ENCODE measurements around the gene TCL1A.
"Not testable (repeated sequence)": the region's sequence is repeated elsewhere in the genome, so short reads cannot be mapped to it uniquely, and the experiment has no call there.

TCL1A gene

DNA sequence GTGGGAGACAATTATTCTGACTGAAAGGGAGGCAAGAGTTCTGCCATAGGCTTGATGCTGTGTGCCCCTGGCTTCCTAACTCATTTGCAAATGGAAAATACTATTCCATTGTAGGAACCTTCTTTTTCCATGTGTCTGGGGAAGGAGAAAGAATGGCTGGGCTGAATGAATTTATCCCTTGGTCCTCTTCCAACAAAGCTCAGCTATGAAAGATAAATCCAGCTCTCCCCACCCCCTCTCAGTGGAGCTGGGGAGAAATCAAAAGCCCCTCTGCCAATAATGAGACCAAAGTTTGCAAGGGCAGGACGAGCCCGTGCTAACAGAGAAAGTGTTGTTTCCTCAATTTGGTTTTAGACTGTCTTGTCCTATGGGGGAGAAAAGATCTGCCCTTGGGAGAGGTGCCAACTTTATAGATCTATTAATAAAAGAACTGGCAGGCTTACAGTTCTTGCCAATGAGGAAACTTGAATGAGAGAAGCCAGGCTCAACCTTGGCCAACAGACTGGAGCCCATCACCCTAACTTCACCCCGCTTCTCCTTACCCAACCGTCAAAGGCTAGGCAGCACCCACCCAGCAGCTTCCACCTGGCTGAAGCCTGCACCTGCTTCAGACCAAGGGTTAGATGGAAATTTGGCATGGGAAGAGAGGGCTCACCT is 36.6 kb downstream of the TCL1A start:
- no peak for DNase-seq (ENCODE audit: low read depth in 4 of 4, low spot score in 1 of 4)

DNA sequence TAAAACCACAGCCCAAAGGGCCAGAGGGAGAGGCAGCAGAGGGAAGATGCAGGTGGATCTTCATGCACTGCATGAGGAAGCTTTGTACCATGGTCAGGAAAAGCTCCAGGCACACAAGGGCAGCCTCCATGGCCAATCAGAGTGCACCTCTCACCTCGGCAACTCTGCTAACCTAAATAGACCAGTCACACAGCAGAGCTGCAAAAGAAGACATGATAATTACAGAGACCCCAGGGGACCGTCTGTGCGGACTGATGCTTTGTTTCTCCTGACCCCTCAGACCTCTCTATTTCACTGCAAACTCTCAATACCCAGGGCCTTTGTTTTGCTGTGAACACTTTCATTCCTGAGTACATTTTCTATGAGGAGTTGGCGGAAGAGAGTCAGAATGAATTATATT is 38.4 kb downstream of the TCL1A start:
- no peak for DNase-seq (ENCODE audit: low read depth in 4 of 4, low spot score in 1 of 4)

DNA sequence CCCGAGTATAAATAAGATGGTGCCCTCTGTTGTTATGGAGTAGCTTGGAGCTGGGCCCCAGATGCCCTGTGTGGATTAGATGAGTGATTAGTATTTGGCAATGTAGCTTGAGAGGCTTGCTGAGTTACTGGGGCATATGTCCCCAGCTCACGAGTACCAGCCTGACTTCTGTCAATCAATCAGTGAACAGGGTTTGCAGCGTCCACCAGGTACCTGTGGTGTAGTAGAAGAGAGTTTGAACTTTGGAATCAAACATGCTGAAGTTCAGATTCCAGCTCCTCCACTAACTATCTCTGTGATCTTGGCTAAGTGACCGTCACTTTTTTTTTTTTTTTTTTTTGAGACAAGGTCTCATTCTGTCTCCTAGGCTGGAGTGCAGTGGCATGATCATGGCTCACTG is 39.3 kb downstream of the TCL1A start:
- DNase-seq (ENCODE audit: low read depth in 4 of 4, low spot score in 1 of 4) = no peak

DNA sequence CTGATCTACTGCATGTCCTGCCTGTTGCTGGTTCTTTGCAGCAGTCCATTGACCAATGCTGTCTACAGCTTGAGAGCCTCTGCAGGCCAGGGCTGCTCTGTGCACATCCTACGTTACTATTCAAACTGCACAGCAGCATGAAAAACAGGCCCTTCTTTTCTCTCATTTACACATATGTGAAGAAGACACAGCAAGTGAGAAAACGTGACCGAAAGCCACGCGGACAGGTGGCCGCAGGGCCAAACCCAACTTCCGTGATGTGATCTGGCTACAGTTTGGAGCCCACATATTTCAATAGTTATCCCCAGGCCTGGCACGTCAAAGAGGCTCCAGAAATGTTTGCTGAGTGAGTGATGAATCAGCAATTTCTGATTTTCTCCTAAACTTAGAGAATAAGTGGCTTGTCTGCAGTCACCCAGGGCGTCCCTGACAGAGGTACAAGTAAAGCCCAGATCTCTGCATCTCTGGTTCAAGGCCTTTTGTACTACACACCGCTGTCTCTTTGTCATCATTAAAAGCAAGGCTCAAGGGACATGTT is 45.6 kb downstream of the TCL1A start:
- DNase-seq (ENCODE audit: low read depth in 4 of 4, low spot score in 1 of 4) = no peak

DNA sequence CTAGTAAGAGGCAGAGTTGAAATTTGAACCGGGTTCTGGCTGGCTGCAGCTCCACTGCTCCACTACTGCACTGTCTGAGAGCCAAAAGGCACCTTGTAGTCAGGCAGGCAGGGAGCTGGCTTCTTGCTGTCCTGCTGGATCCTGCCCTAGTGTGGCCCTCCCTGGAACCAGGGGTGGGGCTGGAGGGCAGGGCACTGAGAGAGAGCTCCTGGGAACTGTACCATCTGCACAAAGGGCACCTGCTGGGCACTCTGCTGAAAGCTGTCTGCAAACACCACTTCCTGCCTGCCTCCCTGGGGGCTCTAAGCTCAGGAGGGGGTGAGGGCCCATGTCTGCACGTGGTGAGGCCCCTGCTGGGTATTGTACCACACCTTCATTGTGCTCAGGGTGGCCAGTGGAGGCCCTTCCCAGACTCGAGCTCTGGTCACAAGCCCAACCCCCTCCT is 46.7 kb downstream of the TCL1A start:
- no peak for DNase-seq (ENCODE audit: low read depth in 4 of 4, low spot score in 1 of 4)

DNA sequence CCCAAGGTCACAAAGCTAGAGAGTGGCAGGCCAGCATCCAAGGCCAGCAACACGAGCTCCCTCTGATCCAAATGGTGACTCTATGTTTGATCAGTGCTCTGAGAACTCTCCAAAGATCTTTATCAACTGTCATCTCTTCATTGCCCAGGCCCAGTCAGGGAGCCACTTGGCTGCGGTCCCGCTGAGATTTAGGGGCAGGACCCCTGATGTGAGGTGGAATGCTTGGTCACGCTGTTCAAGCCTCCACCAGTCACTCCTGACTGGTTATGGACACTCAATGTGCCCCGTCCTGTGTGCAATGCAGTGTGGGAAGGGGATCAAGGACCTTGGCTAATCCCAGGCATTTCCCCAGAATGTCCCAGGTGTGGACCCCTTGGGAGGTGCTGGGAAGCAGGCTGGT is 47.5 kb downstream of the TCL1A start:
- DNase-seq (ENCODE audit: low read depth in 4 of 4, low spot score in 1 of 4) = no peak

DNA sequence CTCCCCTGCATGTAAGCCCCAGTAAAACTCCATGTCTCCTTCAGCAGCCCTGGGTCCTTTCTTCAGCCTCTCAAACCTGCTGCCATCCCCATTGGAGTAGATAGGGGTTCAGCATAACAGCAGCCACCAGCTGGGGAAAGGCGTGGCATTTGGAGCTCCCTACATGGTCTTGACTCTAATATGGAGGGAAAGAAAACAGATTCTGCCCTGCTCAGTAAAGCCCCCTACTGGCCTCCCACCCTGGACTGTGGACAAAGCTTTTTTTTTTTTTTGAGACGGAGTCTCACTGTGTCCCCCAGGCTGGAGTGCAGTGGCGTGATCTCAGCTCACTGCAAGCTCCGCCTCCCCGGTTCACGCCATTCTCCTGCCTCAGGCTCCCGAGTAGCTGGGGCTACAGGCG is 48.4 kb downstream of the TCL1A start:
- DNase-seq (ENCODE audit: low read depth in 4 of 4, low spot score in 1 of 4) = not testable (repeated sequence)

DNA sequence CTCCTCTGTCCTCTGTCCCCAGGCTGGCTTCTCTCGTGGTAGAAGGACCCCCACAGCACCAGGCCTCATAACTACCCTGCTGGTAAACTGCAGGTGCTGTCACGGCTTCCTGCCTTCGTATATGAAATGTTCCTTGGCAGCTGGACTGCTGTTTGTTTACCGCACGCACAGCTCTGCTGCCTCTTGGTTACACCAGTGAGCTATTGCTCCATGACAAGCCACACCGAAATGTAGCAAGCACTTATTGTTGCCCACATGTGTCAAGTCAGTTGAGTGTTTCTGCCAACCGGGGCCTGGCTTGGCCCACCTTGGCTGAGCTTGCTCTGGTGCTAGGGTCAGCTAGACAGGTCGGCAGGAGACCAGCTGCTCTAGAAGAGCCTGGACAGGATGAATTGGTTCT is 49.4 kb downstream of the TCL1A start:
- DNase-seq (ENCODE audit: low read depth in 4 of 4, low spot score in 1 of 4) = no peak

DNA sequence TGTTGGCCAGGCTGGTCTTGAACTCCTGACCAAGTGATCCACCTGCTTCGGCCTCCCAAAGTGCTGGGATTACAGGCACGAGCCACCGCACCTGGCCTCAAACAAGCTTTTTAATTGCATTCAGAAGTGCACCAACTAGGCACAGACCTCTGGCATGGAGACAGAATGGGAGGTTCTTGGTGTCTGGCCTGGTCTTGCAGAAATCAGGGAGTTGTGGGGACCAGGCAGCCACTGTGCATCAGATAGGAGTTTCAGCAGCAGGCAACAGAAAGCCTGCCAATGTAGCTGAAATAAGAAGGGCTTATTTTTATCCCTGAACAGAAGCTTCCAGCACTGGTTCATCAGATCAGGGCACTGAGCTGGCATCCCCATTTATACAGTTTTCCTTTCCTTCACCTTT is 49.9 kb downstream of the TCL1A start:
- DNase-seq (ENCODE audit: low read depth in 4 of 4, low spot score in 1 of 4) = no peak

DNA sequence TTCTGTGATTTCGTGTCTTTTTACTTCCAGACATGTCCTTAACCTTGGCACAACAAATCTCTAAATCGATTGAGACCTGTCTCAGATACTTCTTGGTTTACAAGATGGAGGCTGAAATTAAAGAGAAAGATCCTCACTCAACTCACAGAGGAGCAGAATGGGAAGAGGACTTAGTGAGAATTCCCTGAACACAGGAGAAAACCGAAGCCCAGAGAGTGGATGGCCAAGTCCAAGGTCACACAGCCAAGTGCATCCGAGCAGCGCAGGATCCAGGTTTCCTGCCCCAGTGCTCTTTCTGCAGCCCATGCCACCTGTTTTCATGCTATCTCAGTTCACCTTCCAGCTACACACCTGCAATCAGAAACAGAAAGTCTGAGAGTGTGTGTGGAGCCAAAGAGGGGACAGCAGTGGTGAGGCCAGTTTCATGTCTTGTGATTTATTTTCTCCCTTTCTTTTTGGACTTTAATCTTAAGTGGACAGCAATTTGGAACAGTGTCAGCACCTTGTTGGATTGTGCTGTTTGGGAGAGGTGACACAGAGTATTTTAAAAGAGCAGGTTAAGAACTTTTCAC is 50.6 kb downstream of the TCL1A start:
- DNase-seq (ENCODE audit: low read depth in 4 of 4, low spot score in 1 of 4) = no peak

DNA sequence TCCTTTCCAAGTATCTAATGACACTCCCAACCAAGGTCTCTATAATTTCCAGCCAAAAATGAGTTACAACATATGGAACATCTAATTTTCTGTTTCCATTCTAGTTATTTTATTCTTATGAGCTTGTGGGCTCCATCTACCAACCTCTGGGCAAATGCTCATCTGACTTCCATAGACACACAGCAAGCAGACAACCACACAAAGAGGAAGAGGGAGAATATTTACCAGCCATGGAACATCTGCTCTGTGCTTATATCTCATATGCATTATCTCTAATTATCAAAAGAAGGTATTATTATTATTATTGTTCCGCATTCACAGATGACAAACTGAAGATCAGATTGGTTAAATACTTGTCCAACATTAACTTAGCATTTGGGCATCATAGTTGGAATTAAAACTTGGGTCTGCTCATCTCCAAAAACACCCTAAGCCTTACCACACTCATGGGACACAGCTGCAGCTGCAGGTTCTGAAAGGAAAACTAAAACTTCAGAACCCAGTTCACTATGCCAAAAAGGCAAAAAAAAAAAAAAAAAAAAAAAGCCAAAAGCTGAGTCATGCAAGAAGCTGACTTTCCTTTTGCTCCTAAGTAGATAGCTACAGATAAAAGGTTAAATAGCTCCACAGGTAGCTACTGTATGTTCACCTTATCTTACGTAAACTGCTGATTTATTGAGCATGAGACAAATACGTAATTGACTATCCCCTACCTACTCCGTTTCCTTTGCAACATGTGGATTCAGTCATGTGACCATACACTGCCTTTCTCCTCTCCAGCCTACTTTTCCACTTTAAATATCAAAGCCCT is 51.3 kb downstream of the TCL1A start:
- DNase-seq (ENCODE audit: low read depth in 4 of 4, low spot score in 1 of 4) = no peak

DNA sequence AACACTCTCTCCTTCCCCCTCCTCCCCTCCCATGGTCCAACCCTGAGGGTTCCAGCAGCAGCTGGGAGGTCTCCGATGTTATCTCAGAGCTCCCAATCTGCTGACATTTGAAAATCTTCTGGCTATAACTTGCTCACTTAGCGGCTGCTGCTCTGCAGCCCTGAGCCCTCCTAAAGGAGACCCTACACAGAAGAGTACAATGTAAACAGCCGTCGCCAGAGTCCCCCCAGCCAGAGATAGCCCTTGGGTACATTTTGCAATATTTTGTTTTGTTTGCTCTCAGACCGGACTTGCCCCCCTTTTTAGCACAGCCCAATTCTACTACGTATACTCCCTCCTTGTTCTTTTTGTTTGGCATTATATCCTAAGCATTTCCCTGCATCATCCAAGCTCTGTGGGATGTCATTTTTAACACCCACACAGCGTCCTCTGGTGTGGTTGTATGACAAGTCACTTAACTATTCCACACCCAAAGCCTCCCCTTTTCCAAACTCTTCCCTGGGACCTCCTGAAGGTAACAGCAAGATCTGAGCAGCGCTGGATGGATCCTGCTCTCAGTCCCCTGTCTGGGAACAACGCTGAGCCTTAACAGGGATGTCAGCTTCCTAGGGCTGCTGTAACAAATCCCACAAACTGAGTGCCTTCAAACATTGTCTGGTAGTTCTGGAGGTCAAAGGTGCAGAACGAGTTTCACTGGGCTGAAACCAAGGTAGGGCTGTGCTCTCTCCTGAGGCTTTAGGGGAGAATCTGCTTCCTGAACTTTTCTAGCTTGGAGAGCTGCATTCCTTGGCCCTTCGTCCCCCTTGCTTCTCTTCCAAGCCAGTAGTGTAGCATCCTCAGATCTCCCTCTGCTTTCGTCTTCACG is 53.0 kb downstream of the TCL1A start:
- no peak for DNase-seq (ENCODE audit: low read depth in 4 of 4, low spot score in 1 of 4)

DNA sequence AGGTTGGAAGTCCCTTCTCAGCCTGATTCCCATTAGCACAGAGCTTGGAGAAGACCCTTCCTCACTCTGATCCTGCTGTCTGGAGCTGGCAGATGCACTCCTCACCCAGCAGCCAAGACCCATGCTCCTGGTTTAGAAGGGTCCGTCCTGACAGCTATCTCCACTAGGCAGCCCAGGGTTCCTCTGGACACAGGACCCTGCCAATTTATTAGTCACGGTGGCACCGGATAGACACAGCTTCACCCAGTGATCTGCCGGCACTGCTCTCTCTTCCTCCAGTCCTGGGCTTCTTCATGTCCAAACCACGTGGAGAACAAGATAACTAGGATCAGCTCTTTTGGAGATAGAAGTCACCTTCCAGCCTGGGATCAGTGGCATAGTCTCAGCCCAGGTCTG is 53.9 kb downstream of the TCL1A start:
- no peak for DNase-seq (ENCODE audit: low read depth in 4 of 4, low spot score in 1 of 4)
